ENCODE data around the gene FAM107B.
A peak's percentile ranks its signal among the peaks of the same experiment; 100 is the strongest.

FAM107B gene

DNA sequence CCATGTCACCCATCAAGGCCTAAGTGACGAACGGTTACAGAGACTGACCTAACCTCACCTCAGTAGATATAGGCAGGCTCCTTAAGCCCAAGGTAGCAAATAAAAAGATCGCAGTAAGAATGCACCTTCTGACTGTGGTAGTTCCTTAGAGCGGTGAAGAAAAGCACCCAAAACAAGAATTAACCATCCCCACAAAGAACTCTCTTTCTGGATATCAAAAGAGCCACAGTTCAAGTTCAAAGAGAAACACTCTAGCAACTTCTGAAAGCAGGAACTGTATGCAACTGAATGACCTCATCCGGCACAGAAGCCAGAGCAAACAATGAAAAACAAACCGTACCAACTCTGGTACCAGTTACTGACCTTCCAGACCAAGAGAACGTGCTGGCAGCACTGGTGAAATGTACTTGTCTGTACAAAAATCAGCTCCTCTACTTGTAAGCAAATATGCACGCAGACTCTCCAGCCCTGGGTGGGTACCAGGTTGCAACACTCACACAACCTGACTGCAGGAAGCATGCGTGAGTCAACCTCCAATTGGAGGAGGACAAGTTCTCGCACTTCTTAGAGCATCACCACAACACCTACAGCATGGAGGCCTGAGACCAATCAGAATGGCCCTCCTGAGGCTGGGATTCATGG lies 202.7 kb downstream of the FAM107B start:
- TF ChIP-seq SPI1 (IDR thresholded peaks at IDR 0.05; ENCODE audit: low read depth, low read length) (peak; percentile 73), POLR2A (IDR thresholded peaks at IDR 0.05; ENCODE audit: low read depth, low read length) (peak; percentile 42), PAX5 (IDR thresholded peaks at IDR 0.05; ENCODE audit: insufficient read depth, low read length, severe bottlenecking) (no peak), POLR2AphosphoS5 (IDR thresholded peaks at IDR 0.05; ENCODE audit: low read depth, low read length) (peak; percentile 71), POU2F2 (IDR thresholded peaks at IDR 0.05; ENCODE audit: low read depth, low read length) (0 out of 2 replicates have a peak, but pooled peaks have one; percentile 19), TAF1 (IDR thresholded peaks at IDR 0.05; ENCODE audit: low read depth, low read length) (no peak)
- FAIRE-seq (peak; percentile 92), DNase-seq (ENCODE audit: insufficient read length, low spot score) (no peak)

DNA sequence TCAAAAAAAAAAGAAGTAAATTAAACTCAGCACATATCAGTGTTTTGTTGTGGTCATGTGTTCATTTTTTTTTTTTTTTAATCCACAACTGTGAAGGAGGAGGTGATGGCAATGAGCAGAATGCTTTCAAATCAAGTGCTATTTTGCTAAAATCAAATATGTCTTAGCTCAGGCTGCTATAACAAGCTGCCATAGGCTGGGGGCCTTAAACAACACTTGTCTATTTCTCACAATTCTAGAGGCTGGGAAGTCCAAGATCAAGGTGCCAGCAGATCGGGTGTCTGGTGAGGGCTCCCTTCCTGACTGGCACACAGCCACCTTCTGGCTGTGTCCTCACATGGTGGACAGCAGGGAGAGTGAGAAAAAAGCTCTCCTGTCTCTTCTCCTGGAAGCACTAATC lies 203.9 kb downstream of the FAM107B start:
- no peak for DNase-seq (ENCODE audit: insufficient read length, low spot score)
- no peak for FAIRE-seq
- TF ChIP-seq PAX5 (IDR thresholded peaks at IDR 0.05; ENCODE audit: insufficient read depth, low read length, severe bottlenecking) = no peak
- TF ChIP-seq POU2F2 (IDR thresholded peaks at IDR 0.05; ENCODE audit: low read depth, low read length) = no peak
- TF ChIP-seq POLR2A (IDR thresholded peaks at IDR 0.05; ENCODE audit: low read depth, low read length) = no peak
- TF ChIP-seq POLR2AphosphoS5 (IDR thresholded peaks at IDR 0.05; ENCODE audit: low read depth, low read length) = no peak
- no peak for TF ChIP-seq SPI1 (IDR thresholded peaks at IDR 0.05; ENCODE audit: low read depth, low read length)
- no peak for TF ChIP-seq TAF1 (IDR thresholded peaks at IDR 0.05; ENCODE audit: low read depth, low read length)

DNA sequence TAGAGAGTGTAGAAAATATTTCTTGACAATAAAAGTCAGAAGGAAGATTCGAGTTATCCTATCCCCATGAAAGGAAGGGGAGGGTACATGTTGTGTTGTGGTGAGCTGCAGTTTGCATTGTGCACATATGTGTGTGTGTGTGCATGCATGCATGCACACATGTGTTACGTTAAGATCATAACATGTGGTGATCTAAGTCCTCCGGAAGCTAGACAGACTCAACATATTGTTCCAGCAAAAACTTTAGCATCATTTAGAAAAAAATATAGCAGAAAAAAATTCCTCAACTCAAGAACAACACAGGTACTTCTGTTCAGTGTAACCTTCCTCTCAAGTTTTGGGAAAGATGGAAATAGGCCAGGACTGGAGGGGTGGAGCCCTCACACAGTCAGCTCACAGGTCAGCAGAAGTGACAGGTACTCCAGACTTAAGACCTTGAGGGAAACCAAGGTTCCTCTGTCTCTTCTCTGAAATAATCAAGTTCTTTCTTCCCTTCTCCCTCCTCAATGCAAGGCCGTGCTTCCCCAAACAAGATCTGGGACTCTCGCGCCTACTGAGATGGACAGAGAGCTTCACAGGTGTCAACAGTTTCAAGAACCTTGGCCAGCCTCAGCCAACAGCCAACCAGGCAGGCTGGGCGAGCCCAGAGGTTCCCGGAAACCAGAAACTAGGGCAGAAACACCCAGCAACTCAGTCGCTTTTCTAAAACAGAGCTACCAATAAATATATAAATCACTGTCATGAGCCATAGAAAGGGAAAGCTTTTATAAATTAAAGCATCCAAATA lies 205.2 kb downstream of the FAM107B start:
- TF ChIP-seq PAX5 (IDR thresholded peaks at IDR 0.05; ENCODE audit: insufficient read depth, low read length, severe bottlenecking) = no peak
- no peak for TF ChIP-seq POLR2A (IDR thresholded peaks at IDR 0.05; ENCODE audit: low read depth, low read length)
- TF ChIP-seq SPI1 (IDR thresholded peaks at IDR 0.05; ENCODE audit: low read depth, low read length) = no peak
- DNase-seq (ENCODE audit: insufficient read length, low spot score) (no peak), FAIRE-seq (no peak)

DNA sequence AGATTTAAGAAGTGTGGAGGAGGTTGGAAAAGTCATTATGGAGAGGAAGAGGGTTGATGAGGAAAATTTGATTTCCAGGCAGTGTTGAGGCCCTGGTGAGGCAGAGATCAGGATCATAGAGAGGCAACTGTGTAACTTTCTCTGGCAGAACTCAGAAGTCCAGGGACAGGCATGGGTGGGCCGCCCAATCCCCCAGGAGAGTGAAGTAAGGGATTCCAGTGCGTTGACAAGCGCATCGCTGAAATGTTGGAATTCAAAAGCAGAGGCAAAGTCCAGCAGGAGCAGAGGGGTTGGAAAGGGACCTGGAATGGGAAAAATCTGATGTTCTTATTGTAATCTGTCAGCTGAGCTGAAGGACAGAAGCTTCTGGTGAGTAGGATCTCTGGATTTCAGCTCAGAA lies 207.3 kb downstream of the FAM107B start:
- no peak for TF ChIP-seq POLR2A (IDR thresholded peaks at IDR 0.05; ENCODE audit: low read depth, low read length)
- TF ChIP-seq SPI1 (IDR thresholded peaks at IDR 0.05; ENCODE audit: low read depth, low read length) = no peak
- no peak for TF ChIP-seq POU2F2 (IDR thresholded peaks at IDR 0.05; ENCODE audit: low read depth, low read length)
- no peak for TF ChIP-seq POLR2AphosphoS5 (IDR thresholded peaks at IDR 0.05; ENCODE audit: low read depth, low read length)
- TF ChIP-seq TAF1 (IDR thresholded peaks at IDR 0.05; ENCODE audit: low read depth, low read length) = no peak
- no peak for TF ChIP-seq PAX5 (IDR thresholded peaks at IDR 0.05; ENCODE audit: insufficient read depth, low read length, severe bottlenecking)
- FAIRE-seq (no peak), DNase-seq (ENCODE audit: insufficient read length, low spot score) (no peak)

DNA sequence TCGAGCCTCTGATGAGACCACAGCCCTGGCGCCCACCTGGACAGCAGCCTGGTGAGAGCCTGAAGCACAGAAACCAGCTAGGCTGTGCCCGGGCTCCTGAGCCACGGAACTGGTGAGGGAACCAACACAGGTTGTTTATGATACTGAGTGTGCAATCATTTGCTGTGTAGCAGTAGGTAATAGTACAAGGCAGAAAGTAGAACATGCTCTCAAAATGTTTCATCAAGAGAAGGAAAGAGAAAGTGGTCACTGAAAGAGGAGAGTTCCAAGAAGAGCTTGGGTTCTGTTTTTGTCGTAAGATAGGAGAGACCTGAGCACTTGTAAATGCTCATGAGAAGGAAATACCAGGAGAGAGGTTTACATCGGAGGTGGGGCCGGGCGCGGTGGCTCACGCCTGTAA lies 208.2 kb downstream of the FAM107B start:
- TF ChIP-seq POLR2A (IDR thresholded peaks at IDR 0.05; ENCODE audit: low read depth, low read length) (no peak), SPI1 (IDR thresholded peaks at IDR 0.05; ENCODE audit: low read depth, low read length) (no peak), PAX5 (IDR thresholded peaks at IDR 0.05; ENCODE audit: insufficient read depth, low read length, severe bottlenecking) (no peak), POU2F2 (IDR thresholded peaks at IDR 0.05; ENCODE audit: low read depth, low read length) (no peak), TAF1 (IDR thresholded peaks at IDR 0.05; ENCODE audit: low read depth, low read length) (no peak), POLR2AphosphoS5 (IDR thresholded peaks at IDR 0.05; ENCODE audit: low read depth, low read length) (no peak)
- FAIRE-seq (no peak), DNase-seq (ENCODE audit: insufficient read length, low spot score) (no peak)

DNA sequence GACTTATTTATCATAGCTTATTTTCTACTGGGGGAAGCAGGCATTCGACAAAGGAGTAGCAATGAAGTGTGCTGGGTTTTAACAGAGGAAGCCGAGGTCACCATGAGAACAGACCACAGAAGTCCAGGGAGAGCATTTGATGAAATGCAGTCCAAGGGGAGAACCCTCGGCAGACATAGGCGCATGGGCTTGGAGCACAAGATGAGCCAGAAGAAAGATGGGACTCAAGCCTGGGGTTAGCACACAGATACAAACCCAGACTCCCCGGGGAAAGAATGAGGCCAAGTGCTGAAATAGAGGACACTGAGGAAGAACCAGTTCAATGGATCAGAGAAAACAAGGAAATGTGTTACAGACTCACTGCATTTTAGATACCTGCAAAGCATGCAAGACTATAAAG lies 209.5 kb downstream of the FAM107B start:
- peak; percentile 35 for FAIRE-seq
- no peak for TF ChIP-seq PAX5 (IDR thresholded peaks at IDR 0.05; ENCODE audit: insufficient read depth, low read length, severe bottlenecking)
- no peak for TF ChIP-seq POLR2AphosphoS5 (IDR thresholded peaks at IDR 0.05; ENCODE audit: low read depth, low read length)
- no peak for TF ChIP-seq TAF1 (IDR thresholded peaks at IDR 0.05; ENCODE audit: low read depth, low read length)
- no peak for TF ChIP-seq POLR2A (IDR thresholded peaks at IDR 0.05; ENCODE audit: low read depth, low read length)
- TF ChIP-seq SPI1 (IDR thresholded peaks at IDR 0.05; ENCODE audit: low read depth, low read length) = no peak
- no peak for TF ChIP-seq POU2F2 (IDR thresholded peaks at IDR 0.05; ENCODE audit: low read depth, low read length)
- no peak for DNase-seq (ENCODE audit: insufficient read length, low spot score)

DNA sequence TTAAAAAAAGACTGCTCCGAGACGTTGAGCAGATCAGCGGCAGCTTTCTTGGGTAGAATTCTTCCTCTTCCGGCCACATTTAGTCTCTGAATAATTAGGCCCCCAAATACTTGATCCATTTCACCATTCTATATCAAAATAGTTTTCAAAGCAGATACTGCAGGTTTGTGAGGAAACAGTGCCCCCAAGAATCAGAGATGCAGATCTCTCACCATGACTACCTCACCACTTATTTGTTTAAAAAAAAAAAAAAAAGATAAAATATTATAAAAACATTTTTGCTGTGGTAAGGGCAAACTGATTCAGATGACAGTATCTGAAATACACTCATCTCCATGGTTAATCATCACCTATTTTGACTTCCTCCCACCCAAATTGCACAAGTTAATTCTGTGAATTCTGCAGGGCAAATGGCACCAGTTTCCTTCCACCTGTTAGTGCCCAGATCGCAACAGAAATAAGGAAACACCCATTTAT lies 210.4 kb downstream of the FAM107B start:
- no peak for TF ChIP-seq TAF1 (IDR thresholded peaks at IDR 0.05; ENCODE audit: low read depth, low read length)
- FAIRE-seq = peak; percentile 28
- DNase-seq (ENCODE audit: insufficient read length, low spot score) = no peak

DNA sequence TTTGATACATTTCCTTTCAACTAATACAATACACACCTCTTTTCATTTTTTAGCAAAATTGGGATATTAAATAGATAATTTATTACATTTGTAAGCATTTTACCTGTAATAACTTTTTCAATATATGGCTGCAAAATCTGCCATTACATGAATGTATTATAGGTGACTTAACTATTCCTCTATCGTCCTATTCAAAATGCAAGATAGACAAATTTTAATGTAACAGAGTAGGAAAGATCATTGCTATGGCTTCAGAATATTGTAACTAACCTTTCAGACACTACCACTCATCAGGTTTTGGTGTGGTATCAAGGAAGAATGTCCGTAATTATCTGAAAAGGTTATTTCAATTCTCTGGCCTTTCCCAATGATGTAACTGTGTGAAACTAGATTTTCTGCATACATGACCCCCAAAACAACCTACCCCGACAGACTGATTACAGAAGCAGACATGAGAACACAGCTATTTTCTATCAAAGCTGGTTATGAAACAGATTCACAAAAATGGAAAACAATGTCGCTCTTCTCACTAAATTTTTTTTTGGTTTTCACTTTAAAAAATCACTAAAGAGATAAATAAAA lies 211.2 kb downstream of the FAM107B start:
- FAIRE-seq = no peak

DNA sequence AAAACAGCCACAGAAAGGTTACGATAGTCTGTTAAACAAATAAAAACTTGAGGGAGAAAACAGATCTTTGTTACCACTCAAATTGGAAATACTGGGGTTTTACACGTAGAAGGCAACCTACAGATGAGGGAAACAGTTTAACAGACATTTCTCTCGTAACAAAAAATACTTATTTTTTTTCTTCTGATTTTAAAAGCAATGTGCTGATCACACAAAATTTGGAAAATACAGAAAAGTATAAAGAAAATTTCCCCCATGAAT lies 211.7 kb downstream of the FAM107B start:
- no peak for FAIRE-seq
- DNase-seq (ENCODE audit: insufficient read length, low spot score) = no peak
- TF ChIP-seq POU2F2 (IDR thresholded peaks at IDR 0.05; ENCODE audit: low read depth, low read length) (no peak), POLR2A (IDR thresholded peaks at IDR 0.05; ENCODE audit: low read depth, low read length) (no peak), SPI1 (IDR thresholded peaks at IDR 0.05; ENCODE audit: low read depth, low read length) (no peak), POLR2AphosphoS5 (IDR thresholded peaks at IDR 0.05; ENCODE audit: low read depth, low read length) (no peak), PAX5 (IDR thresholded peaks at IDR 0.05; ENCODE audit: insufficient read depth, low read length, severe bottlenecking) (no peak), TAF1 (IDR thresholded peaks at IDR 0.05; ENCODE audit: low read depth, low read length) (no peak)

More for the DNA sequence above, 211.2 kb downstream of the FAM107B start:
- no peak for TF ChIP-seq SPI1 (IDR thresholded peaks at IDR 0.05; ENCODE audit: low read depth, low read length)
- TF ChIP-seq POU2F2 (IDR thresholded peaks at IDR 0.05; ENCODE audit: low read depth, low read length) = no peak
- no peak for TF ChIP-seq PAX5 (IDR thresholded peaks at IDR 0.05; ENCODE audit: insufficient read depth, low read length, severe bottlenecking)
- no peak for TF ChIP-seq TAF1 (IDR thresholded peaks at IDR 0.05; ENCODE audit: low read depth, low read length)
- no peak for TF ChIP-seq POLR2AphosphoS5 (IDR thresholded peaks at IDR 0.05; ENCODE audit: low read depth, low read length)
- DNase-seq (ENCODE audit: insufficient read length, low spot score) = no peak
